SK-N-SH treated with all-trans-retinoic acid at 6 μM for 48 hours (cell line): ENCODE data around the gene TRAPPC3.

Experiments used
- ATAC-seq: fragments of 200-7000 bp; cut with Tn5 transposase; 3 replicates; pipeline ENCODE4 v1.9.1; 2020; ENCODE audit warnings: mild to moderate bottlenecking, moderate library complexity
- ARNTL ChIP-seq: fragments of 450-650 bp; formaldehyde crosslinking; IDR thresholded peaks from 2 replicates; pipeline ENCODE4 v1.5.0; 2020; ENCODE audit warnings: low read depth, mild to moderate bottlenecking, moderate library complexity, borderline replicate concordance
- BACH2 ChIP-seq: fragments of 250-450 bp; sonication (Bioruptor Pico); IDR thresholded peaks from 2 replicates; pipeline ENCODE4 v1.9.0; 2021; ENCODE audit warnings: mild to moderate bottlenecking, borderline replicate concordance
- GLIS3 ChIP-seq: fragments of 250-450 bp; sonication (Bioruptor Pico); IDR thresholded peaks from 2 replicates; pipeline ENCODE4 v1.5.0; 2020; ENCODE audit warnings: mild to moderate bottlenecking, moderate library complexity
- OSR1 ChIP-seq: fragments of 250-450 bp; sonication (Bioruptor Pico); IDR thresholded peaks from 2 replicates; pipeline ENCODE4 v1.8.0; 2022; ENCODE audit warnings: moderate library complexity, mild to moderate bottlenecking, inconsistent platforms
- PPARA ChIP-seq: fragments of 250-450 bp; sonication (Bioruptor Pico); IDR thresholded peaks from 2 replicates; pipeline ENCODE4 v1.5.0; 2020; ENCODE audit warnings: mild to moderate bottlenecking, borderline replicate concordance
- RARB ChIP-seq: fragments of 250-450 bp; sonication (Bioruptor Pico); IDR thresholded peaks from 2 replicates; pipeline ENCODE4 v1.8.0; 2021; ENCODE audit warnings: mild to moderate bottlenecking, moderate library complexity
- SNAI2 ChIP-seq: fragments of 250-450 bp; sonication (Bioruptor Pico); IDR thresholded peaks from 2 replicates; pipeline ENCODE4 v1.5.0; 2020; ENCODE audit warnings: mild to moderate bottlenecking, moderate library complexity
- TCF4 ChIP-seq: fragments of 250-450 bp; sonication (Bioruptor Pico); IDR thresholded peaks from 2 replicates; pipeline ENCODE4 v1.8.0; 2021; ENCODE audit warnings: mild to moderate bottlenecking, moderate library complexity, borderline replicate concordance
- TOX ChIP-seq: fragments of 250-450 bp; sonication (Bioruptor Pico); IDR thresholded peaks from 2 replicates; pipeline ENCODE4 v1.8.0; 2021; ENCODE audit warnings: mild to moderate bottlenecking, moderate library complexity, borderline replicate concordance
- ZC3H10 ChIP-seq: fragments of 250-450 bp; sonication (Bioruptor Pico); IDR thresholded peaks from 2 replicates; pipeline ENCODE4 v1.5.1; 2021; ENCODE audit warnings: mild to moderate bottlenecking, moderate library complexity
- ZFP3 ChIP-seq: fragments of 250-450 bp; sonication (Bioruptor Pico); IDR thresholded peaks from 2 replicates; pipeline ENCODE4 v1.5.0; 2020; ENCODE audit warnings: mild to moderate bottlenecking, moderate library complexity
- ZNF565 ChIP-seq: fragments of 450-650 bp; formaldehyde crosslinking; conservative IDR thresholded peaks from 2 replicates; pipeline ENCODE4 v1.5.0; 2020; ENCODE audit warnings: low read depth, mild to moderate bottlenecking, moderate library complexity
- ZNF70 ChIP-seq: fragments of 450-650 bp; formaldehyde crosslinking; IDR thresholded peaks from 2 replicates; pipeline ENCODE4 v1.5.0; 2020; ENCODE audit warnings: mild to moderate bottlenecking, moderate library complexity
- ZNF8 ChIP-seq: fragments of 450-650 bp; formaldehyde crosslinking; IDR thresholded peaks from 2 replicates; pipeline ENCODE4 v1.5.0; 2020; ENCODE audit warnings: mild to moderate bottlenecking, moderate library complexity
- TF ChIP-seq, protein P1 (sequence below): fragments of 250-450 bp; sonication (Bioruptor Pico); IDR thresholded peaks from 2 replicates; pipeline ENCODE4 v1.5.0; 2020; ENCODE audit warnings: mild to moderate bottlenecking, moderate library complexity
- TF ChIP-seq, protein P2 (sequence below): fragments of 250-450 bp; sonication (Bioruptor Pico); IDR thresholded peaks from 2 replicates; pipeline ENCODE4 v1.5.1; 2020; ENCODE audit warnings: low read depth, mild to moderate bottlenecking, moderate library complexity
- TF ChIP-seq, protein P3 (sequence below): fragments of 250-450 bp; sonication (Bioruptor Pico); IDR thresholded peaks from 2 replicates; pipeline ENCODE4 v1.8.0; 2021; ENCODE audit warnings: low read depth, mild to moderate bottlenecking, moderate library complexity, borderline replicate concordance
- TF ChIP-seq, protein P4 (sequence below): fragments of 250-450 bp; sonication (Bioruptor Pico); IDR thresholded peaks from 2 replicates; pipeline ENCODE4 v1.8.0; 2020; ENCODE audit warnings: mild to moderate bottlenecking, moderate library complexity, borderline replicate concordance

The TRAPPC3 gene

DNA sequence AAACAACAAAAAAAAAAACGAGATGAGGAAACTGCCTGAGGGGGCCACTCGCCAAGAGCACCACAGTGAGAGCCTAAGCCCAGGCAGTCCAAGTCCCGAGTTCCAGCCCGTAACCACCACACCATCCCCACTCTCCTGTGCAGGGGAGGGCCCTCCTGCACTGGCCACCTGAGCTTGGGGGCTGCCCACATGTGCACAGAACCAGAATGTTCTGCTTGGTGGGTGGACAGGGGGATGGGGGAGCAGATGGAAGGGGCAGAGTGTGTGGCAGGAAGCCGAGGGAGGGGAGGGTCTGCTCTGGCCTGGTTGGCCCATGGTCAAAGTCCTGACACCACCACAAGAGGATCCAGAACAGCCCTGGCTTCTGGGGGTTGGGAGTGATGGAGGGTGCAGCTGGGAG lies 43.0 kb downstream of the TRAPPC3 start:
- no peak for ATAC-seq

DNA sequence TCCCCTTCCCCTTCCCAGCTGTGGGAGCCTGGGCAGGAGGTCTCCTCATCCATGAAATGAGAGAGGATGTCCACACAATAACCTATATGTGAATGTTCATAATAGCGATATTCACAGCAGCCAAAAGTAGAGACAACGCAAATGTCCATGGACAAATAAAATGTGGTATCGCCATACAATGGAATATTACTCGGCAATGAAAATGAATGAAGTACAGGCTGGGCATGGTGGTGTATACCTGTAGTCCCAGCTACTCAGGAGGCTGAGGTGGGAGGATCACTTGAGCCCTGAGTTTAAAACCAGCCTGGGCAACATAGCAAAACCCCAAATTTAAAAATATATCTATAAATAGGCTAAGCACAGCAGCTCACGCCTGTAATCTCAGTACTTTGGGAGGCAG lies 47.7 kb downstream of the TRAPPC3 start:
- no peak for TF ChIP-seq RARB (CRISPR knock-in tag)
- TF ChIP-seq BACH2 (CRISPR knock-in tag): no peak
- no peak for TF ChIP-seq TOX (CRISPR knock-in tag)
- TF ChIP-seq TCF4 (CRISPR knock-in tag): no peak
- TF ChIP-seq, protein P1, sequence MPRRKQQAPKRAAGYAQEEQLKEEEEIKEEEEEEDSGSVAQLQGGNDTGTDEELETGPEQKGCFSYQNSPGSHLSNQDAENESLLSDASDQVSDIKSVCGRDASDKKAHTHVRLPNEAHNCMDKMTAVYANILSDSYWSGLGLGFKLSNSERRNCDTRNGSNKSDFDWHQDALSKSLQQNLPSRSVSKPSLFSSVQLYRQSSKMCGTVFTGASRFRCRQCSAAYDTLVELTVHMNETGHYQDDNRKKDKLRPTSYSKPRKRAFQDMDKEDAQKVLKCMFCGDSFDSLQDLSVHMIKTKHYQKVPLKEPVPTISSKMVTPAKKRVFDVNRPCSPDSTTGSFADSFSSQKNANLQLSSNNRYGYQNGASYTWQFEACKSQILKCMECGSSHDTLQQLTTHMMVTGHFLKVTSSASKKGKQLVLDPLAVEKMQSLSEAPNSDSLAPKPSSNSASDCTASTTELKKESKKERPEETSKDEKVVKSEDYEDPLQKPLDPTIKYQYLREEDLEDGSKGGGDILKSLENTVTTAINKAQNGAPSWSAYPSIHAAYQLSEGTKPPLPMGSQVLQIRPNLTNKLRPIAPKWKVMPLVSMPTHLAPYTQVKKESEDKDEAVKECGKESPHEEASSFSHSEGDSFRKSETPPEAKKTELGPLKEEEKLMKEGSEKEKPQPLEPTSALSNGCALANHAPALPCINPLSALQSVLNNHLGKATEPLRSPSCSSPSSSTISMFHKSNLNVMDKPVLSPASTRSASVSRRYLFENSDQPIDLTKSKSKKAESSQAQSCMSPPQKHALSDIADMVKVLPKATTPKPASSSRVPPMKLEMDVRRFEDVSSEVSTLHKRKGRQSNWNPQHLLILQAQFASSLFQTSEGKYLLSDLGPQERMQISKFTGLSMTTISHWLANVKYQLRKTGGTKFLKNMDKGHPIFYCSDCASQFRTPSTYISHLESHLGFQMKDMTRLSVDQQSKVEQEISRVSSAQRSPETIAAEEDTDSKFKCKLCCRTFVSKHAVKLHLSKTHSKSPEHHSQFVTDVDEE (CRISPR knock-in tag): no peak
- TF ChIP-seq, protein P2, sequence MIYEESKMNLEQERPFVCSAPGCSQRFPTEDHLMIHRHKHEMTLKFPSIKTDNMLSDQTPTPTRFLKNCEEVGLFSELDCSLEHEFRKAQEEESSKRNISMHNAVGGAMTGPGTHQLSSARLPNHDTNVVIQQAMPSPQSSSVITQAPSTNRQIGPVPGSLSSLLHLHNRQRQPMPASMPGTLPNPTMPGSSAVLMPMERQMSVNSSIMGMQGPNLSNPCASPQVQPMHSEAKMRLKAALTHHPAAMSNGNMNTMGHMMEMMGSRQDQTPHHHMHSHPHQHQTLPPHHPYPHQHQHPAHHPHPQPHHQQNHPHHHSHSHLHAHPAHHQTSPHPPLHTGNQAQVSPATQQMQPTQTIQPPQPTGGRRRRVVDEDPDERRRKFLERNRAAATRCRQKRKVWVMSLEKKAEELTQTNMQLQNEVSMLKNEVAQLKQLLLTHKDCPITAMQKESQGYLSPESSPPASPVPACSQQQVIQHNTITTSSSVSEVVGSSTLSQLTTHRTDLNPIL (CRISPR knock-in tag): no peak
- no peak for TF ChIP-seq ZNF565 (CRISPR knock-in tag)
- TF ChIP-seq, protein P3, sequence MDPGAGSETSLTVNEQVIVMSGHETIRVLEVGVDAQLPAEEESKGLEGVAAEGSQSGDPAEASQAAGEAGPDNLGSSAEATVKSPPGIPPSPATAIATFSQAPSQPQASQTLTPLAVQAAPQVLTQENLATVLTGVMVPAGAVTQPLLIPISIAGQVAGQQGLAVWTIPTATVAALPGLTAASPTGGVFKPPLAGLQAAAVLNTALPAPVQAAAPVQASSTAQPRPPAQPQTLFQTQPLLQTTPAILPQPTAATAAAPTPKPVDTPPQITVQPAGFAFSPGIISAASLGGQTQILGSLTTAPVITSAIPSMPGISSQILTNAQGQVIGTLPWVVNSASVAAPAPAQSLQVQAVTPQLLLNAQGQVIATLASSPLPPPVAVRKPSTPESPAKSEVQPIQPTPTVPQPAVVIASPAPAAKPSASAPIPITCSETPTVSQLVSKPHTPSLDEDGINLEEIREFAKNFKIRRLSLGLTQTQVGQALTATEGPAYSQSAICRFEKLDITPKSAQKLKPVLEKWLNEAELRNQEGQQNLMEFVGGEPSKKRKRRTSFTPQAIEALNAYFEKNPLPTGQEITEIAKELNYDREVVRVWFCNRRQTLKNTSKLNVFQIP (CRISPR knock-in tag): no peak

More for the DNA sequence above, 43.0 kb downstream of the TRAPPC3 start:
- TF ChIP-seq ZFP3 (CRISPR knock-in tag) (no peak), TOX (CRISPR knock-in tag) (no peak), ZNF8 (no peak), ARNTL (CRISPR knock-in tag) (no peak), PPARA (CRISPR knock-in tag) (no peak), RARB (CRISPR knock-in tag) (no peak), GLIS3 (CRISPR knock-in tag) (no peak), SNAI2 (CRISPR knock-in tag) (no peak), OSR1 (CRISPR knock-in tag) (no peak), ZNF70 (CRISPR knock-in tag) (no peak), ZC3H10 (CRISPR knock-in tag) (no peak)
- TF ChIP-seq, protein P3 (CRISPR knock-in tag): no peak
- TF ChIP-seq, protein P2 (CRISPR knock-in tag): no peak
- TF ChIP-seq, protein P1 (CRISPR knock-in tag): no peak
- TF ChIP-seq, protein P4, sequence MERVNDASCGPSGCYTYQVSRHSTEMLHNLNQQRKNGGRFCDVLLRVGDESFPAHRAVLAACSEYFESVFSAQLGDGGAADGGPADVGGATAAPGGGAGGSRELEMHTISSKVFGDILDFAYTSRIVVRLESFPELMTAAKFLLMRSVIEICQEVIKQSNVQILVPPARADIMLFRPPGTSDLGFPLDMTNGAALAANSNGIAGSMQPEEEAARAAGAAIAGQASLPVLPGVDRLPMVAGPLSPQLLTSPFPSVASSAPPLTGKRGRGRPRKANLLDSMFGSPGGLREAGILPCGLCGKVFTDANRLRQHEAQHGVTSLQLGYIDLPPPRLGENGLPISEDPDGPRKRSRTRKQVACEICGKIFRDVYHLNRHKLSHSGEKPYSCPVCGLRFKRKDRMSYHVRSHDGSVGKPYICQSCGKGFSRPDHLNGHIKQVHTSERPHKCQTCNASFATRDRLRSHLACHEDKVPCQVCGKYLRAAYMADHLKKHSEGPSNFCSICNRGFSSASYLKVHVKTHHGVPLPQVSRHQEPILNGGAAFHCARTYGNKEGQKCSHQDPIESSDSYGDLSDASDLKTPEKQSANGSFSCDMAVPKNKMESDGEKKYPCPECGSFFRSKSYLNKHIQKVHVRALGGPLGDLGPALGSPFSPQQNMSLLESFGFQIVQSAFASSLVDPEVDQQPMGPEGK: no peak

More for the DNA sequence above, 47.7 kb downstream of the TRAPPC3 start:
- ATAC-seq: no peak
